Breast epithelium (tissue), 3 donors: ENCODE data around the gene SLC25A15.

Experiments
- CTCF ChIP-seq, 3 donors: fragments of 450-650 bp; IDR thresholded peaks; one replicate each; pipeline ENCODE4 v1.5.1; 2016 to 2017; ENCODE audit warnings: antibody characterized with exemption in 3 of 3, mild to moderate bottlenecking in 3 of 3, moderate library complexity in 3 of 3
- POLR2AphosphoS5 ChIP-seq, 3 donors: sonication (generic); formaldehyde crosslinking; IDR thresholded peaks; one replicate each; pipeline ENCODE4 v1.6.1; 2017; ENCODE audit warnings: antibody characterized with exemption in 3 of 3

DNA sequence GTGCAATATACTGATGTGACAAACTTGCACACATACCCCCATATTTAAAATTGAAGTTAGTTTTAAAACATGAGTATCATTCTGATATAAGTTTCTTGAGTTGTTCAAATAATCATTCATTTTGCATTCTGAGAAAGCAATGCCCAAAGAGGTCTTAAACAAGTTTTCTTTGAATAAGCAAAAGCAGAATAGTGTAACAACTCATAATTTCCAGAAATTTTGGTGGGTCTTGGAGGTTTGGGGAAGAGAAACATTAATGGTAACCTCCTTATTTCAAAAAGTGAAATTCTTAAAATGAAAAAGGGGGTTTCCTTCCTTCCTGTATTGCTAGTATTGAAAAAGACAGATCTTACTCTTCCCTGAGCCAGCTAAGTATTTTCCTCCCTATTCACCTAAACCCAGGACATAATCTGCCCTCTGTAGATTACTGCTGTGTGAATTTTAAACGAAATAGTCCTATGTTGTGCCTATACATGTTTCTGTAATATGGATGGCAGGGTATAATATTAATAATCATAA lies 30.4 kb downstream of the SLC25A15 start:
- TF ChIP-seq POLR2AphosphoS5 (IDR thresholded peaks at IDR 0.05) (no peak), CTCF (IDR thresholded peaks at IDR 0.05) (no peak)
